Epithelial cell of proximal tubule (primary cell): ENCODE results near the gene PINLYP. TPM values are rescaled to one million over a fixed set of nuclear protein-coding genes. Genes with fewer than 3 reads are reported as not detected.

ENCODE experiments used
- DNase-seq: peaks from one replicate; pipeline ENCODE4 v3.0.0-alpha.2; 2011; ENCODE audit warnings: low read depth
- H3K4me3 ChIP-seq: 2 replicates; pipeline ENCODE4 v1.5.1; 2011; ENCODE audit warnings: low read depth, mild to moderate bottlenecking, low read length
- CTCF ChIP-seq: conservative IDR thresholded peaks from 2 replicates; pipeline ENCODE4 v1.5.1; 2012; ENCODE audit warnings: low read depth, mild to moderate bottlenecking, low read length
- total RNA-seq: library from RNA; depleted of rRNA; stranded (reverse); fragments of >200 nt; gene quantifications from 2 replicates; pipeline ENCODE4 v1.2.3, GENCODE V29; 2015

PINLYP gene
- total RNA-seq, 1 donor from 2014 or later = 2.3 TPM

- DNase-seq = no peak
- no peak overlapping the region for H3K4me3 ChIP-seq
- no peak for TF ChIP-seq CTCF
Observed at GRCh38 chr19:43607238-43608205, 31.9 kb downstream of the PINLYP start.

- no peak for TF ChIP-seq CTCF
- DNase-seq = no peak
Observed at GRCh38 chr19:43609872-43610271, 34.3 kb downstream of the PINLYP start.

GRCh38 chr19:43610493-43610892 is 34.9 kb downstream of the PINLYP start:
- DNase-seq = no peak
- H3K4me3 ChIP-seq = no peak overlapping the region
- no peak for TF ChIP-seq CTCF

More at GRCh38 chr19:43609872-43610271, 34.3 kb downstream of the PINLYP start:
- H3K4me3 ChIP-seq = no peak overlapping the region

- no peak within 1 kb of the TSS for H3K4me3 ChIP-seq
- DNase-seq = no peak
- no peak for TF ChIP-seq CTCF
Observed at GRCh38 chr19:43611788-43612187, 36.2 kb downstream of the PINLYP start, which contains the start of gene SRRM5. TSS of gene SRRM5 (plus strand) at chr19:43612088. CDS start at chr19:43612122, 34 bp downstream.

GRCh38 chr19:43612374-43612773 is 36.8 kb downstream of the PINLYP start:
- no peak overlapping the region for H3K4me3 ChIP-seq
- no peak for DNase-seq
- no peak for TF ChIP-seq CTCF

GRCh38 chr19:43616306-43616705 is 40.7 kb downstream of the PINLYP start:
- no peak overlapping the region for H3K4me3 ChIP-seq
- no peak for TF ChIP-seq CTCF
- DNase-seq = no peak

- DNase-seq = no peak
- H3K4me3 ChIP-seq = no peak overlapping the region
- no peak for TF ChIP-seq CTCF
Observed at GRCh38 chr19:43616954-43617353, 41.4 kb downstream of the PINLYP start.
